Stimulated activated CD8-positive, alpha-beta memory T cell treated with anti-CD3 and anti-CD28 coated beads, Interleukin-15, amount 100 ng/mL, for 4 hours (primary cell): ENCODE measurements around the gene GVQW3.
A peak's percentile ranks its signal among the peaks of the same experiment; 100 is the strongest.
"Not testable (repeated sequence)": the region's sequence is repeated elsewhere in the genome, so short reads cannot be mapped to it uniquely, and the experiment has no call there.

Source experiments
- DNase-seq, 2 donors: peaks; one replicate each; pipeline ENCODE4 v3.0.0-alpha.2; 2020; ENCODE audit warnings: low read depth in 2 of 2

GVQW3 gene

GRCh38 chr11:76388408-76388807, 7.3 kb downstream of the GVQW3 start:
- DNase-seq = no peak

- DNase-seq = no peak
Measured at GRCh38 chr11:76391021-76391420, 9.9 kb downstream of the GVQW3 start.

GRCh38 chr11:76391811-76392475, 10.8 kb downstream of the GVQW3 start:
- no peak for DNase-seq

- no peak for DNase-seq
Measured at GRCh38 chr11:76392870-76393269, 11.7 kb downstream of the GVQW3 start.

- DNase-seq = no peak
Measured at GRCh38 chr11:76394411-76394810, 13.3 kb downstream of the GVQW3 start.

DNA sequence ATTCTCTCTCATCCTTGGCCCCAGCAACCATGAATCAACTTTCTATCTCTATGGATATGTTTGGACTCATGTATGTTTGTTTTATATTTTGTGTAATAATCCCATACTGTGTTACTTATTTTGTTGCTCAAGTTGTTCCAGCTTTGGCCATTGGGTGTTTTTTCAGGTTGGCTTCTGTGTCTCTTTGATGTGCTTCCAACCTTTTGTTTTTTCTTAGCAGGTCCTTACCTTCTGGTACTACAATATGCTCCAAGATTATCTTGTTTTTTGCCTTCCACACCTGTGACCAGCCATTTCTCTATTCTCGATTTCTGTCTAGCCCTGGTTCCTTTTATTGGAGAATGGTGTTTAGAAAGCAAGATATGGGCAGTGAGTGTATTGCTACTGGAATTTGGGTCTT, 14.2 kb downstream of the GVQW3 start:
- DNase-seq = no peak

- DNase-seq = no peak
Measured at GRCh38 chr11:76397383-76397782, 16.3 kb downstream of the GVQW3 start.

- no peak for DNase-seq
Measured at GRCh38 chr11:76400967-76401366, 19.8 kb downstream of the GVQW3 start.

- not testable (repeated sequence) for DNase-seq
Measured at GRCh38 chr11:76401484-76401883, 20.4 kb downstream of the GVQW3 start.

DNA sequence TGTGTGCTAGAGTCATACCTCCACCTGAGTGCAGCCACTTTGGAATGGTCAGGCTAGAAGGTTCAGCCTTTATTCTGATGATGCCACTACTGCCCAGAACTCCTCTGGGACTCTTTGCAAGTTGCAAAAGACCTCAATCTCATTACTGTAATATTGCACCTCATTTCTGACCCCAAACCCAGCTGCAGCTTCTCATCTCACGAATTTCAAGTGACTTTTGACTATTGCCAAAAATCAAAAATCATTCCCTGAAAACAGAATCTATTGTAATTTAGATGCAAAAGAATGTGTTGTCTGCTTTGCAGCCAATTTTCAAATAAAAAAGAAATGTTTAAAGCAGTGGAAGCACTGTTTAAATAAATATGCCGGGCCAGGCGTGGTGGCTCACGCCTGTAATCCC, 25.2 kb downstream of the GVQW3 start:
- no peak for DNase-seq

DNA sequence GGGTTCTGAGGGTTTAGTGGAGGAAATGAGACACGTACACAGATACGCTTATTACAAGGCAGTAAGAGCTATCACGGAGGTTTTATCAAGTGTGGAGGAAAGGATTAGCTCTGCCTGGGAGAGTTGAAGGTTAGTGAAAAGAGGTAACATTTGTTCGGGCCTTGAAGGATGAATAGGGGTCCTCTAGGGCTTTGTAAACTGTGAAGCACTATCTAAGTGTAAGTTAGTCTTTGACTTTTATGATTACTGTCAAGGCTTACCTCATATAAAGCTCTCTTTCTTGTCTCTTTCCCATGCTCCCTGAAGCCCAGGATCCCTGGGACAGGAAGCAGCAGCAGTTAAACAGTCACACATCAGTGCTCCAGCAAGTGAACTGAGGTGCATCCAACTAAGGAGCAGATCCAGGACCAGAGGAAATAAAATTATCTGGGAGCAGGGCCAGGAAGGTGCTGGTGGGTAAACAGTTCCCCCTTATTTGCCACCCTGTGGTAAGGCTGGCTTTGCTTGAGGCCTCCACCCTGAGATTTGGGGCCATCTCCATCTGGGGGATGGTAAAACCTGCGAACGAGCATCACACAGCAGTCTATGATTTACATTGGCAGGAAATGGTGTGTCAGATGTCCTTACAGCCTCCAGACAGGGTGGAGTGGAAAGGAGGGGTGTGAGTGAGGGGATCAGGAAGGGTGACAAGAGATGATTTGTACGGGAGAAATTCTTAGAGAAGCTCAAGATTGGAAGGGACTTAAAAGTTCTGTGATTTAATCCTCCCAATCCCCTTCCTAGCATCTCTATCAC, 27.2 kb downstream of the GVQW3 start:
- DNase-seq = no peak

- no peak for DNase-seq
Measured at GRCh38 chr11:76410851-76411357, 29.8 kb downstream of the GVQW3 start.

DNA sequence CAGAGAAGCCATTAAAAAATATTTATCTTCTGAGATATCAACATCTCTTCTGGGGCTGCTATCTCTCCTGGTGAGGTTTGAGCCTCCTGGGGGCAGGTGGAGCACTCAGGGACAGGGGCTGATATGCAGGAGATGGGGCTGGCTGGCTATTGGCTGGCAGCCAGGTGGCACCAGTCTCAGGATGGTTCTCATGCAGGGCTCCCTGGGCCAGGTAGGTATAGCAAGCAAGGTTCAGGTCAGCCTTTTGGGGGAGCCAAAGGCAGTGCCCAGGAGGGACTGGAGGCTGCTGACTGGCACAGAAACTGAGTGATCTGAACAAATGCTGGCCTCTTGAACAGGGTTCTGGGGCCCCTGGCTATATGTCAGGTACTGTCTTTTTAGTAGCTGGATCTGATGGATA, 34.0 kb downstream of the GVQW3 start:
- no peak for DNase-seq

DNA sequence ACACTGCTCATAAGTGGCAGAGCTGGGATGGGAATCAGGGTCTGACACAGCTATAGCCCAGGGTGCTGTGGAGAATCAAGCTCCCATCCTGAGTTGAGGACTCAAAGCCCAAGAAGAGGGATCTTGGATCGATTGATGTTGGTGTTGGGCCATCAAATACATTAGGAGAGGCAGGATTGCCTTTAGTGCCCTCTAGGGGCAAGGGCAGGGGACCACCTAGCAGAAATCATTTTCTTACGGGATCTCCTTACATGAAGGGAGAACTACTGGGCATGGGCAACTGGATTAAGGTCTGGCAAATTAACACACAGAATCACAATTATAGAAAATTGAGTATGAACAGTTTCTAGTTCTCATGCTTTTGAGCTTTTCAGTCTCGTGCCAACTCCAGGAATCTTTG, 38.8 kb downstream of the GVQW3 start:
- DNase-seq = no peak

DNA sequence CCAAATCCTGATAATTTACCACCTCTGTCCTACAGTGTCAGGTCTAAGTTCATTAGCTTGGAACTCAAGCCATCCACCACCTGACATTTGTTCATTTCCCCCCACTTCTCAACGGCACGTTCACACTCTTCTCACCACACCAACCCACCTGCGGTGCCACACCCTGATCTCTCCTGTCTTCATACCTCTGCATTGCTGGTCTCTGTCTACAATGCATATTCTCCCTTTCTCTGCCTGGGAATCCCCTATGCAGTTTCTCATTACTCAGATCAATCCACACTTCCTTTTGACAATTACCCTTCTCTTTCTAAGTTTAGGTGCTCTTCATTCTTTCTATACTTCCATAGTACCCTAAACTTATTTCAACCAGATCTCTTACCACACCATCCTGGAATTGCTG, 43.3 kb downstream of the GVQW3 start:
- DNase-seq = no peak

DNA sequence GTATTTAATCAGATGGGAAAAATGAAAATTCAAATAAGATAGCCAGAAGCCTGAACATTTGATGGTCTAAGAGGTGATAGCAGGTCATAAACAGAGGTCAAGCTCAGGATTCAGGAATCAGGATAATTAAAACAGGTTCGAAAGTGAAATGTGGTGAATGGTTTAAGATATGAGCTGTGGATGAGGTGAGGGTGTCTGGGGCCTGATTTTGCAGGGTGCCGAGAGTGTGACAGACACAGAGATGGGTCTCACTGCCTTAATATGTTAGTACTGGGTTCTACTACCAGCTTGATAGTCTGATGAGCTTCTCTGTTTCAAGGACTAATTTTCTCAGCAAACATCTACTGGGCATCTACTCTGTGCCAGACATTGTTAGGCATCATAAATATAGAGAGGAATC, 43.8 kb downstream of the GVQW3 start:
- no peak for DNase-seq

GRCh38 chr11:76426660-76427059, 45.5 kb downstream of the GVQW3 start:
- DNase-seq = no peak

DNA sequence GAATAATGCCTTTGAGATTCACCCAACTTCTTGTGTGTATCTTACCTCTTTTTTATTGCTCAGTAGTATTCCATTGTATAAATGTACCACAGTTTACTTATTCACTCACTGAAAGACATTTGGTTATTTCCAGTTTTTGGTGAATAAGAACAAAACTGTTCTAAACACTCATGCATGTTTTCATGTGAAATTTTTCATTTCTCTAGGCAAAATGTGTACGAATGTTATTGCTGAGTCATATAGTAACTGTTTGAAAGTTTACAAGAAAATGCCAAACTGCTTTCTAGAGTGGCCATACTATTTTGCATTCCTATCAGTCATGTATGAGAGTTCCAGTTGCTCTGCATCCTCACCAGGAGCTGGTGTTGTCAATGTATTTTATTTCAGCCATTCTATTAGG, 54.9 kb downstream of the GVQW3 start:
- no peak for DNase-seq

DNA sequence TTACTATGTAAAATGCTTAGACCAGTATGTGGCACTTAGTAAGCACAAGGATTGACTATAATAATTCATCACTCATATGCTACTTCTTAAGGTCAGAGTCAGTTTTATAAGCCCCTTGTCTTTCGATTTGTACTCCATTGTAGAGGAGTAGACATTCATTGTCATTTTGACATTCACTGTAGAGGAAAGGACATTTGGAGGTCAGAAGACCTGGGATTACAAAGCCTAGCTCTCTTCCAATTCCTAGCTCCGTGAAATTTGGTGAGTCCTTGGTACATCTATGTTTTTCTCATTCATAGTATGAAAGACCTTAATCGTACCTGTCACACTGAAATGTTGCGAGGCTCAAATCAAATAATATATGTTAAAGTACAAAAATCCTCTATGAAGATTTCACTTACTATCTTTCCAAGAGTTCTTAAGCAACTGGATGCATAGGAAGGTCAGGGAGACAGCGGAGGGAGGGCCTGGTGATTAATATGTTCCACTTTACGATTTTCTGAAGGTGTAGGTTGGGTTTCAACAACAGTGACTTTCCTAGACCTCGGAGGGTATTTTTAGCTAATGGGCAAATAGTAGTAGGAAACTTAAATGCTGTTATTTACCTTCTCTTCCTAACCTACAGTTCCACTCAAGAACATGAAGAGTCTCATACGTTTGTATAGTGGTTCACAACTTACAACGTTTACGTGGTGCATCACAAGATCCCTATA, 62.3 kb downstream of the GVQW3 start:
- no peak for DNase-seq

DNA sequence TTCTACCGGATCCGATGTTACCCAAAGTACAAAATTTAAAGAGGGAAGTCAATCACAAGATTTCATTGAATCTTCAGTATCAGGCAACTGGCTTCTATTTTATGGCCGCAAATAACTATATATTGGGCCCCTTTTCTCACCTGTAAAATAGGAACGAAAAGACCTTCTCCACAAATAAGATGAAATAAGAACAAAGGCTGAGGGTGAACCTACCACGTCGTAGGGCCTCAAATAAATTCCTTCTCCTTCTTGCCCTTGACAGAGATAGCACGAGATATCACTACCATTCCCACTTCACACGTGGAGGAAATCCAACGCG, 62.9 kb downstream of the GVQW3 start:
- no peak for DNase-seq

- DNase-seq = peak; percentile 81 to 83
Measured at GRCh38 chr11:76444384-76445120, 63.4 kb downstream of the GVQW3 start, which contains the start of gene EMSY. Gene EMSY (plus strand): TSS chr11:76445018. CDS start chr11:76446939, 1,921 bp downstream.
